Caco-2 (cell line): ENCODE results near the gene L3MBTL4. TPM values are rescaled to one million over a fixed set of nuclear protein-coding genes. Genes with fewer than 3 reads are reported as not detected.

Source experiments
- BruUV-seq: library from RNA; stranded (reverse); fragments of 400-500 nt; replicated peaks from 2 replicates; lab custom pipeline; 2021; lab: Mats Ljungman, UMichigan
- CTCF ChIA-PET: fragments of 300-600 bp; sonication (Branson Sonifier 250); formaldehyde crosslinking; loops from one replicate; lab custom pipeline; 2022; ENCODE audit warnings: antibody characterized with exemption; lab: Charles Lee
- POLR2A ChIA-PET: fragments of 300-600 bp; sonication (Branson Sonifier 250); formaldehyde crosslinking; loops from one replicate; lab custom pipeline; 2022; ENCODE audit warnings: antibody characterized with exemption; lab: Charles Lee
- DNase-seq, 2 experiments: peaks; one replicate each; pipeline versions ENCODE4 v3.0.0 to v3.0.0-alpha.2; 2020 to 2022
- H3K27me3 ChIP-seq: replicated peaks from 2 replicates; pipeline ENCODE4 v1.6.0; 2011; ENCODE audit warnings: low read length; ENCODE audit not compliant: control insufficient read depth, insufficient read depth
- H3K36me3 ChIP-seq: 2 replicates; pipeline ENCODE4 v1.5.1; 2011; ENCODE audit warnings: low read length; ENCODE audit not compliant: control insufficient read depth, insufficient read depth
- H3K4me1 ChIP-seq: fragments of 250-450 bp; sonication (Bioruptor Pico); 2 replicates; pipeline ENCODE4 v1.5.1; 2020; ENCODE audit warnings: mild to moderate bottlenecking
- H3K4me3 ChIP-seq: 2 replicates; pipeline ENCODE4 v1.5.1; 2011; ENCODE audit warnings: low read depth, mild to moderate bottlenecking, control low read depth, low read length
- H3K9me3 ChIP-seq: fragments of 250-450 bp; sonication (Bioruptor Pico); 2 replicates; pipeline ENCODE4 v1.5.1; 2020; ENCODE audit warnings: mild to moderate bottlenecking, moderate library complexity
- H3K27ac Mint-ChIP-seq: one replicate; pipeline ENCODE4 v1.8.0; 2022; ENCODE audit warnings: mixed read lengths; ENCODE audit not compliant: unreplicated experiment
- H3K27me3 Mint-ChIP-seq: one replicate; pipeline ENCODE4 v1.8.0; 2022; ENCODE audit warnings: mixed read lengths; ENCODE audit not compliant: insufficient read depth, unreplicated experiment
- H3K36me3 Mint-ChIP-seq: one replicate; pipeline ENCODE4 v1.8.0; 2022; ENCODE audit warnings: mild to moderate bottlenecking, mixed read lengths; ENCODE audit not compliant: insufficient read depth, unreplicated experiment
- H3K4me1 Mint-ChIP-seq: one replicate; pipeline ENCODE4 v1.8.0; 2022; ENCODE audit warnings: low read depth, mixed read lengths; ENCODE audit not compliant: unreplicated experiment
- H3K4me3 Mint-ChIP-seq: one replicate; pipeline ENCODE4 v1.8.0; 2022; ENCODE audit warnings: mild to moderate bottlenecking, moderate library complexity, mixed read lengths; ENCODE audit not compliant: unreplicated experiment
- H3K9me3 Mint-ChIP-seq: one replicate; pipeline ENCODE4 v1.8.0; 2022; ENCODE audit warnings: mixed read lengths; ENCODE audit not compliant: unreplicated experiment
- CTCF ChIP-seq, 2 experiments: fragments of 200-600 bp in 1 of 2; IDR thresholded peaks; 1 replicate in 1 of 2; 2 replicates in 1 of 2; pipeline versions ENCODE4 v1.5.1 to v1.8.0; 2011 to 2022; ENCODE audit warnings: antibody characterized with exemption in 1 of 2, control low read depth in 1 of 2, inconsistent platforms in 1 of 2, low read depth in 1 of 2, low read length in 1 of 2, mild to moderate bottlenecking in 1 of 2, moderate library complexity in 1 of 2; ENCODE audit not compliant: insufficient read depth in 1 of 2, severe bottlenecking in 1 of 2, unreplicated experiment in 1 of 2
- intact Hi-C: fragments of 100-400 bp; cut with micrococcal nuclease; formaldehyde crosslinking; loops from one replicate; pipeline ENCODE4 v1.10.0; 2022; ENCODE audit not compliant: unreplicated experiment
- total RNA-seq: library from RNA; stranded (reverse); gene quantifications from 2 replicates; pipeline ENCODE4 v1.2.3, GENCODE V29; 2022

L3MBTL4 gene
- total RNA-seq, 1 experiment from 2014 or later = 0.23 TPM

GRCh38 chr18:6435731-6436130 is 21.0 kb upstream of the L3MBTL4 start:
- H3K4me1 Mint-ChIP-seq = no peaks in the 10 kb centered on the region
- Histone ChIP-seq H3K27me3 (peaks cover 2% of the 10 kb centered on the region; the same call in 1 of the 2 replicates), H3K4me1 (no peaks in the 10 kb centered on the region), H3K9me3 (no peaks in the 10 kb centered on the region), H3K36me3 (no peaks in the 10 kb centered on the region), H3K4me3 (no peak overlapping the region)
- ChIA-PET CTCF (no interaction called here), POLR2A (no interaction called here)
- no TSS peak for BruUV-seq
- H3K4me3 Mint-ChIP-seq = no peak overlapping the region
- intact Hi-C loops = no loop called here
- peaks cover 24% of the 10 kb centered on the region for H3K27me3 Mint-ChIP-seq
- no peaks in the 10 kb centered on the region for H3K9me3 Mint-ChIP-seq
- DNase-seq = no peak
- no peak for TF ChIP-seq CTCF (IDR thresholded peaks at IDR 0.05; ENCODE audit: insufficient read depth in 1 of 2, low read depth in 1 of 2, low read length in 1 of 2, severe bottlenecking in 1 of 2, unreplicated experiment in 1 of 2)
- no peaks in the 10 kb centered on the region for H3K36me3 Mint-ChIP-seq
- H3K27ac Mint-ChIP-seq = no peak overlapping the region

- H3K9me3 Mint-ChIP-seq = no peaks in the 10 kb centered on the region
- no peak for DNase-seq
- no TSS peak for BruUV-seq
- H3K9me3 ChIP-seq = no peaks in the 10 kb centered on the region
- POLR2A ChIA-PET = no interaction called here
- no peaks in the 10 kb centered on the region for H3K4me1 ChIP-seq
- intact Hi-C loops = no loop called here
- peaks cover 2% of the 10 kb centered on the region; the same call in 1 of the 2 replicates for H3K27me3 ChIP-seq
- H3K27ac Mint-ChIP-seq = no peak overlapping the region
- H3K4me3 ChIP-seq = no peak overlapping the region
- no peak for TF ChIP-seq CTCF (IDR thresholded peaks at IDR 0.05; ENCODE audit: insufficient read depth in 1 of 2, low read depth in 1 of 2, low read length in 1 of 2, severe bottlenecking in 1 of 2, unreplicated experiment in 1 of 2)
- peaks cover 20% of the 10 kb centered on the region for H3K27me3 Mint-ChIP-seq
- CTCF ChIA-PET = no interaction called here
- H3K36me3 Mint-ChIP-seq = no peaks in the 10 kb centered on the region
- no peaks in the 10 kb centered on the region for H3K4me1 Mint-ChIP-seq
- no peaks in the 10 kb centered on the region for H3K36me3 ChIP-seq
- H3K4me3 Mint-ChIP-seq = no peak overlapping the region
Measured at GRCh38 chr18:6434987-6435709, 20.4 kb upstream of the L3MBTL4 start.

- no peak overlapping the region for H3K4me3 ChIP-seq
- no TSS peak for BruUV-seq
- no peak for DNase-seq
- intact Hi-C loops = no loop called here
- no peaks in the 10 kb centered on the region for H3K9me3 Mint-ChIP-seq
- TF ChIP-seq CTCF (IDR thresholded peaks at IDR 0.05; ENCODE audit: insufficient read depth in 1 of 2, low read depth in 1 of 2, low read length in 1 of 2, severe bottlenecking in 1 of 2, unreplicated experiment in 1 of 2) = no peak
- peaks cover 2% of the 10 kb centered on the region; the same call in 1 of the 2 replicates for H3K27me3 ChIP-seq
- no peaks in the 10 kb centered on the region for H3K36me3 Mint-ChIP-seq
- no peaks in the 10 kb centered on the region for H3K4me1 Mint-ChIP-seq
- peaks cover 22% of the 10 kb centered on the region for H3K27me3 Mint-ChIP-seq
- ChIA-PET CTCF (no interaction called here), POLR2A (no interaction called here)
- H3K4me3 Mint-ChIP-seq = no peak overlapping the region
- no peaks in the 10 kb centered on the region for H3K36me3 ChIP-seq
- no peaks in the 10 kb centered on the region for H3K9me3 ChIP-seq
- no peak overlapping the region for H3K27ac Mint-ChIP-seq
- H3K4me1 ChIP-seq = no peaks in the 10 kb centered on the region
Measured at GRCh38 chr18:6434481-6434880, 19.8 kb upstream of the L3MBTL4 start.
